22Rv1 (cell line): ENCODE measurements around the gene NRXN3.

ENCODE experiments used
- H3K27ac ChIP-seq: fragments of 450-650 bp; 2 replicates; pipeline ENCODE4 v1.5.1; 2017
- CTCF ChIP-seq: fragments of 450-650 bp; IDR thresholded peaks from 2 replicates; pipeline ENCODE4 v1.5.1; 2017; ENCODE audit warnings: mild to moderate bottlenecking
- ZFX ChIP-seq: fragments of 450-650 bp; IDR thresholded peaks from 2 replicates; pipeline ENCODE4 v1.6.1; 2017; ENCODE audit warnings: antibody characterized with exemption, borderline replicate concordance

The NRXN3 gene

GRCh38 chr14:78823035-78823434 lies 652.9 kb downstream of the NRXN3 start:
- no peak overlapping the region for H3K27ac ChIP-seq
- no peak for TF ChIP-seq ZFX
- no peak for TF ChIP-seq CTCF

GRCh38 chr14:78823516-78823915 lies 653.3 kb downstream of the NRXN3 start:
- H3K27ac ChIP-seq, result no peak overlapping the region
- TF ChIP-seq CTCF, result no peak

- H3K27ac ChIP-seq, result no peak overlapping the region
- no peak for TF ChIP-seq CTCF
- TF ChIP-seq ZFX, result no peak
These were observed 659.1 kb downstream of the NRXN3 start for GRCh38 chr14:78829274-78829673.

GRCh38 chr14:78834766-78835451 lies 664.7 kb downstream of the NRXN3 start:
- no peak overlapping the region for H3K27ac ChIP-seq
- no peak for TF ChIP-seq ZFX
- TF ChIP-seq CTCF, result no peak

- no peak overlapping the region for H3K27ac ChIP-seq
- TF ChIP-seq CTCF, result no peak
- no peak for TF ChIP-seq ZFX
These were observed 665.7 kb downstream of the NRXN3 start for GRCh38 chr14:78835909-78836308.

DNA sequence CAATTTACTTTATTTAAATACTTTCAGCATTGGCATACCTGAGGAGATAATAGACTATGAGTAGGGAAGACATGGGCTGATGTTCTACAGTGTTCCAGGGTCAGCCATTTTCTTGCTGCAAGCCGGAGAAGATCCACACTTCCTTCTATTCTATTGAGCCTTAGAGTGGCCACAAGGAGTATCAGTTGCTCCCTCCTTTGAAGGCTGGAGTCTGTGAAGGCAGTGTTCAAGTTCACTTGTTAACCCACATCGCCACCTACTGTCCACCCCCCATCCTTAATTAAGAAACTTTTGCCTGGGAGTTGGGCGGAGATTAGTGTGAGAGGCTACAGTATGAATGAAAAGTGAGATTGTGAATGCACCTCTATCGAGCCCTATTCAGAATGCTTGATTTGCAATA lies 666.6 kb downstream of the NRXN3 start:
- TF ChIP-seq ZFX (no peak), CTCF (peak; percentile 75)

GRCh38 chr14:78838959-78839358 lies 668.8 kb downstream of the NRXN3 start:
- H3K27ac ChIP-seq, result no peak overlapping the region
- TF ChIP-seq ZFX (no peak), CTCF (no peak)

More for the DNA sequence above, 666.6 kb downstream of the NRXN3 start:
- no peak overlapping the region for H3K27ac ChIP-seq
